ENCODE results near the gene CREG1. TPM values are rescaled to one million over a fixed set of nuclear protein-coding genes. Genes with fewer than 3 reads are reported as not detected.

Gene CREG1
- total and polyA plus RNA-seq, 8 donors, result 21.4 to 48.1 (median 40.1) TPM

DNA sequence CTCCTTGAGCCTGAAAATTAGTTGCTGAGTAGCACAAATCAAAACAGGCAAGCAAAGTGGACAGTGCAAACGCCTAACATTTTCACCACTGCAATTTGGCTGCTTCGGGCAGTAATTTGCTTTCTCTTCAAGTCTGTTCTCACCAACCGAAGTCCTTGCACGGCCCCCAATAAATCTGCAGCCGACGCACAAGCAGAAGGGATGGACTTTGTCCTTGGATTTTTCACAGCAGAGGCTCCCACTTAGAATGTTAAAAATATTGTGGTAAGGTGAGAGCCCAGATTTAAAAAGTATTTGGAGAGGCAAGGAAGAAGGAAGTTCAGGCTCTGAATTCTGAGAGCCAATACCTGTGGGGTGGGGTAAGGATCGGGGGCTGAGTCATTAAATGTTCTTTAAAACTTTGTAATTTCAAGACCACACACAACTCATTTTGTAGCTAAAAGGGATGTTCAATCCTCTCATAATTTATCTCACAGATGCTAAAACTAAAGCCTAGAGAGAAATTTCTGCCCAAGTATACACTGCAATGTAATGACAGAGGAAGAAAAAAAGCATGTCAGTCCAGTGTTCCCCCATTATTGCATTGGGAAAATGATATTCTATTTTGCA is 41.4 kb downstream of the CREG1 start:
- no peaks in the 10 kb centered on the region for H3K4me1 ChIP-seq
- H3K36me3 ChIP-seq, result no peaks in the 10 kb centered on the region
- WGBS, 2 donors, result 35 to 38% methylated on average over 7 of the region's 7 CpGs
- TF ChIP-seq, protein P1, sequence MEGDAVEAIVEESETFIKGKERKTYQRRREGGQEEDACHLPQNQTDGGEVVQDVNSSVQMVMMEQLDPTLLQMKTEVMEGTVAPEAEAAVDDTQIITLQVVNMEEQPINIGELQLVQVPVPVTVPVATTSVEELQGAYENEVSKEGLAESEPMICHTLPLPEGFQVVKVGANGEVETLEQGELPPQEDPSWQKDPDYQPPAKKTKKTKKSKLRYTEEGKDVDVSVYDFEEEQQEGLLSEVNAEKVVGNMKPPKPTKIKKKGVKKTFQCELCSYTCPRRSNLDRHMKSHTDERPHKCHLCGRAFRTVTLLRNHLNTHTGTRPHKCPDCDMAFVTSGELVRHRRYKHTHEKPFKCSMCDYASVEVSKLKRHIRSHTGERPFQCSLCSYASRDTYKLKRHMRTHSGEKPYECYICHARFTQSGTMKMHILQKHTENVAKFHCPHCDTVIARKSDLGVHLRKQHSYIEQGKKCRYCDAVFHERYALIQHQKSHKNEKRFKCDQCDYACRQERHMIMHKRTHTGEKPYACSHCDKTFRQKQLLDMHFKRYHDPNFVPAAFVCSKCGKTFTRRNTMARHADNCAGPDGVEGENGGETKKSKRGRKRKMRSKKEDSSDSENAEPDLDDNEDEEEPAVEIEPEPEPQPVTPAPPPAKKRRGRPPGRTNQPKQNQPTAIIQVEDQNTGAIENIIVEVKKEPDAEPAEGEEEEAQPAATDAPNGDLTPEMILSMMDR (IDR thresholded peaks at IDR 0.05), result no peak
- no peaks in the 10 kb centered on the region for H3K9me3 ChIP-seq
- intact Hi-C loops (cut with DNase I), result no loop called here
- peaks cover 0 to 3% (median 0%) of the 10 kb centered on the region in 4 donors for H3K27me3 ChIP-seq
- H3K4me3 ChIP-seq, result no peak overlapping the region
- no peak overlapping the region for H3K27ac ChIP-seq
- FAIRE-seq (no peak), ATAC-seq (no peak), DNase-seq (no peak)

DNA sequence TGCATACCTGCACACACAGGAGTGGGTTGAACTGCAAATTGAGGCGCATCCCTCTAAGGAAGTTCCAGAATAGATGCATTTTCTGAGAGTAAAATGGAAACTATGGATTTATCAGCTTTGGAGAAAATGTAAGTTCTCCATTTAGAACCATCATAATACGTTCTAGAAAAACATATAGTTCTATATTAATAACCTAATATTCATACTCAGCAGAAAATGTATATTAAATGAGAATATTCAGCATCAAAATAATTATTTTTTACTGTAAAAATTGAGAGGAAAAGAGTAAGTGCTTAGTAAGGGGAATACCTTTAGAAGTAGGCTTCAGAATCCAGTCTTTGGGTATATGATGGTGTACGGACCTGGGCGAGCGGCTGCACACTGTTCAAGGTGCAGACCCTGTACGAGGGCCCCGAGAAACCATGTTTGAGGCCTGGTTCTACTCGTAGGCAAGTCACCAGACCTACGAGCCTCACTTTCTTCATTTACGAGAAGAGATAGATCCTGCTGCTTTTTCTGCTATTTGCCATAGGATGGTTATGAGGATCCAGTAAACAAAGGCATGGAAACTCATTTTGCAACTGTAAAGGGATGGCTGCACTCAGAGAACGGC is 42.1 kb downstream of the CREG1 start:
- DNase-seq (no peak), ATAC-seq (no peak), FAIRE-seq (no peak)
- 82 to 88% methylated on average over 11 of the region's 11 CpGs for WGBS, 2 donors
- Histone ChIP-seq H3K4me1 (no peaks in the 10 kb centered on the region), H3K4me3 (no peak overlapping the region), H3K27me3 (peaks cover 0 to 3% (median 0%) of the 10 kb centered on the region in 4 donors), H3K9me3 (no peaks in the 10 kb centered on the region), H3K27ac (no peak overlapping the region), H3K36me3 (no peaks in the 10 kb centered on the region)
- TF ChIP-seq, protein P1 (IDR thresholded peaks at IDR 0.05), result no peak
- intact Hi-C loops (cut with DNase I), result no loop called here

DNA sequence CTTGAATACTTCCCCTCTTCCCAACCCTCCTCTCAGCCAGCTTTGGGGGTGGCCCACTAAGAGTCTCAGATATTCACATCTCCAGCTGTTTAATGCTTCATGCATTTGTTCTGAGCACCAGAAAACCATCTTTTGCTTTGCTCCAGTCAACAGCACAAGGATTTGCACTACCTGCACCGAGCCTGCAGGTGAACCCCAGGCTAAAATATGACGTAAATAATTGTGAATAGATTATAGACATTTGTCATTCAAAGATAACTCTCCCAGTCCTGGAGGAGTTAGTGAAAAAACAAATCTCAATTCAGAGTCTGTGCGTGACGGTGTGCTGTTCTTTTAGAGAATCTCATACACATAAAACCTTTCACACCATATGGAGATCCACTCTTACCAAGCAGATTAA is 42.7 kb downstream of the CREG1 start:
- H3K4me1 ChIP-seq, result no peaks in the 10 kb centered on the region
- H3K27ac ChIP-seq, result no peak overlapping the region
- no peak for DNase-seq
- H3K4me3 ChIP-seq, result no peak overlapping the region
- H3K27me3 ChIP-seq, result peaks cover 0 to 3% (median 0%) of the 10 kb centered on the region in 4 donors
- FAIRE-seq, result no peak
- TF ChIP-seq, protein P1 (IDR thresholded peaks at IDR 0.05), result no peak
- no peak for ATAC-seq
- 74 to 76% methylated on average over 4 of the region's 4 CpGs for WGBS, 2 donors
- intact Hi-C loops (cut with DNase I), result no loop called here
- no peaks in the 10 kb centered on the region for H3K36me3 ChIP-seq
- H3K9me3 ChIP-seq, result no peaks in the 10 kb centered on the region

GRCh38 chr1:167510244-167510643 is 43.3 kb downstream of the CREG1 start:
- TF ChIP-seq, protein P1 (IDR thresholded peaks at IDR 0.05), result no peak
- Histone ChIP-seq H3K9me3 (no peaks in the 10 kb centered on the region), H3K27ac (no peak overlapping the region), H3K4me3 (no peak overlapping the region), H3K4me1 (no peaks in the 10 kb centered on the region), H3K27me3 (peaks cover 0 to 3% (median 0%) of the 10 kb centered on the region in 4 donors), H3K36me3 (no peaks in the 10 kb centered on the region)
- ATAC-seq (no peak), DNase-seq (no peak), FAIRE-seq (no peak)
- intact Hi-C loops (cut with DNase I), result no loop called here
- 80 to 83% methylated on average over 3 of the region's 3 CpGs for WGBS, 2 donors

DNA sequence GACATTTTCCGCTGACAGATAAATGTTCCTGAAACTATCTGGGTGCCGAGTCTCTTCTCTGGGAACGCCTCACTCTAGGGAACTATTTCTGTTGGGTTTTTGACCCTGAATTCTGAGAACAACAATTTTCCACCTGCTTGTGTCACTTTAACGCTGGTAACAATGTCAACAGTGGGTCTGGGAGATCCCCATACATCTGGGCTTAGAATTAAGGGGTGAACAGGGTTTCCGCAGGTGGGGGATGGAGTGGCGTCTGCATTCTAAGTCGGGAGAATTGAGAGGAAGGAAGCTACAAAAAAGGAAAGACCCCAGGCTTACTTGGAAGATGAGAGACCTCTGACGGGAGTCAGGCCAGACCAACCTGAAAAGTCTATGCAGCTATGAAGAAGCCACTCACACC is 44.0 kb downstream of the CREG1 start:
- ATAC-seq (no peak), DNase-seq (no peak), FAIRE-seq (no peak)
- 73 to 80% methylated on average over 8 of the region's 8 CpGs for WGBS, 2 donors
- H3K9me3 ChIP-seq, result no peaks in the 10 kb centered on the region
- H3K27me3 ChIP-seq, result peaks cover 0 to 3% (median 0%) of the 10 kb centered on the region in 4 donors
- intact Hi-C loops (cut with DNase I), result no loop called here
- H3K4me1 ChIP-seq, result no peaks in the 10 kb centered on the region
- TF ChIP-seq, protein P1 (IDR thresholded peaks at IDR 0.05), result no peak
- no peak overlapping the region for H3K27ac ChIP-seq
- H3K36me3 ChIP-seq, result no peaks in the 10 kb centered on the region
- no peak overlapping the region for H3K4me3 ChIP-seq
